ENCODE results near the gene PNPLA7.
"Not testable (repeated sequence)": the region's sequence is repeated elsewhere in the genome, so short reads cannot be mapped to it uniquely, and the experiment has no call there.

The PNPLA7 gene

GRCh38 chr9:137476856-137477255 is 73.3 kb downstream of the PNPLA7 start:
- no peak for DNase-seq

GRCh38 chr9:137475666-137476065 is 74.5 kb downstream of the PNPLA7 start:
- DNase-seq: no peak

GRCh38 chr9:137474271-137474670 is 75.9 kb downstream of the PNPLA7 start:
- no peak for DNase-seq

GRCh38 chr9:137470785-137471184 is 79.4 kb downstream of the PNPLA7 start:
- no peak for DNase-seq

DNA sequence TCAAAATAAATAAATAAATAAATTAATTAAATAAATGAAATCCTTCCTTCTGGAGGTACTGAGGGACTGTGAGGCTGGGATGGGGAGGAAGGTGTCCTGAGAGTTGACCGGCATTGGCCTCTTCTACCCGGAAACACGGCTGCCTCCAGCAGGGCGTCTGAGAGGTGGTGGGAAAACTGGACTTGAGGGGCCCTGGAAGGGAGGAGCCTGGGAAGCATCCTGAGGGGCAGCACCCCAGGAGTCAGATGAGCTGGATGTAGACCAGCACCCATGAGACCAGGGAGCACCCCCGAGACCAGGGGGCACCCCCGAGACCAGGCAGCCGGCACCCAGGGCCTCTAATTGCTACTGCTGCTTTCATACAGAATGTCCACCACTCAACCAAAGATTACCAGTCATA is 82.3 kb downstream of the PNPLA7 start:
- DNase-seq: no peak

- no peak for DNase-seq
Measured at GRCh38 chr9:137467161-137467581, 83.0 kb downstream of the PNPLA7 start.

DNA sequence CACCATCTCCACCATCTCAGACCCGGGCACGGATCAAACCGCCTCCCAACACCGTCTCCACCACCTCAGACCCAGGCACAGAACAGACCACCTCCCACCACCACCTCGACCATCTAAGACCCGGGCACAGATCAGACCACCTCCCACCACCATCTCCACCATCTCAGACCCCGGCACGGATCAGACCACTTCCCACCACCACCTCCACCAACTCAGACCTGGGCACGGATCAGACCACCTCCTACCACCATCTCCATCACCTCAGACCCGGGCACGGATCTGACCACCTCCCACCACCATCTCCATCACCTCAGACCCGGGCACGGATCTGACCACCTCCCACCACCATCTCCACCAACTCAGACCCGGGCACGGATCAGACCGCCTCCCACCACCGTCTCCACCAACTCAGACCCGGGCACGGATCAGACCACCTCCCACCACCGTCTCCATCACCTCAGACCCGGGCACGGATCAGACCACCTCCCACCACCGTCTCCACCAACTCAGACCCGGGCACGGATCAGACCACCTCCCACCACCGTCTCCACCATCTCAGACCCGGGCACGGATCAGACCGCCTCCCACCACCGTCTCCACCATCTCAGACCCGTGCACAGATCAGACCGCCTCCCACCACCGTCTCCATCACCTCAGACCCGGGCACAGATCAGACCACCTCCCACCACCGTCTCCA is 83.7 kb downstream of the PNPLA7 start:
- DNase-seq: not testable (repeated sequence)

GRCh38 chr9:137465720-137466388 is 84.3 kb downstream of the PNPLA7 start:
- DNase-seq: no peak

DNA sequence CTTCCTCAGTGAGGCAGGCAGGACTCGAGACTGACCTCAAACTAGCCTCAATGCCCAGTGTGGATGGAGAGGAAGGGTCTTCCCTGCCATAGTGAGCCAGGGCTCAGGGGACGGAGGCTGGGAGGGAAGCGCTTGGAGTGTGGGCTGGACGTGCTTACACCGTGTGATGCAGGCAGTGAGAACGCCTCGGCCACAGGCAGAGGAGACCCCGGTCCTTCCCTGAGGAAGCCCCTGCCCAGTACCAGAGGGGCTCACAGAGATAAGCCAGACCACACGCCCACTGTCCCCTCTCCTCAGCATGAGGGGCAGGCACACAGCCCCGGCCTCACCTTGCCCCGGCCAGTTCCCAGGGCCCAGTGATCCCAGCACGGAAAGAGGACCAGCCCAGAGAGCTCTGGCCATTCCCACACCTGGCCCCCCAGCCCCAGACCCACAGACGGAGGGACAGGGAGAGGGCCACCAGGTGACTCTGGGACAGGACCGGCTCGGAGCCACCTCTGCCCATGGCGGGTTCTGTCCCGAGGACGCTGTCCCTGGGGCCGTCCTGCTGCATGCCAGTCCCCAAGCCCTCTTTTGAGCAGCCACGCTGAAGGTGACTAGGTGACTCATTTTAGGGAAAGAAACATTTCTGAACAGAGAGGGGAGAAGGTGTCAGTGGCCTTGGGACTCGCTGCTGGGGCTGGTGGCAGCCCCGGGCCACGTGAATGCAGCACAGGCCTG is 85.0 kb downstream of the PNPLA7 start:
- DNase-seq: no peak

DNA sequence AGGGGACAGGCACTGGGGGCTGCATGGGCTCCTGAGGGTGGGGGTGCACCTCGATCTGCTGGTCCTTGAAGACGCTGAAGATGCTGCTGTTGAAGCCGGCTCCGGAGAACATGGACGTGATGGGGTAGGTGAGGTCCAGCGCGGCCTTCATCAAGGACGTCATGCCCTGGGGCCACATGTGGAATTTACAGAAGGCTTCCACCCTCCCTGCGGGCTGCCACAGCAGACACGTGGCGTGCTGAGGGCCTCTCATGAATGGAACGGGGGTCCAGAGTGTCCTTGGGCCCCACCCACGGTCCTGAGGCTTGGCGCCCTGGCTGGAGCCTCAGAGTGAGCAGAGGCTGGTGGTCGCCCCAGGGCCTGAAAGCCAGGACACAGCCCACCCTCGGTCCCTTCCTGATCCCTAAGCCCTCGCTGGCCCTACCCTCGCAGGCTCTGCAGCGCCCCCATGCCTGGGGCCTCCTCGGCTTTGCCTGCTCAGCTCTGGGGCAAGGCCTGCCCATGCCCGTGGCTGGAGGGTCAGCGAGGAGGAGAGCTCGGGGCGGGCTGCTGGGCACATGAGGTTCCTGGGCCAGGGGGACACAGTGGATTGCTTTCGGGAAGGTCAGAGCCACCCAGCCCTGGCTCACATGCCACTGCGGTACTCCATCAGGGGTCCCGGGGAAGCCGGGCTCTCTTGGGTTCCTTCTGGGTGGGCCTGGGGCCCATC is 85.8 kb downstream of the PNPLA7 start:
- DNase-seq: no peak

DNA sequence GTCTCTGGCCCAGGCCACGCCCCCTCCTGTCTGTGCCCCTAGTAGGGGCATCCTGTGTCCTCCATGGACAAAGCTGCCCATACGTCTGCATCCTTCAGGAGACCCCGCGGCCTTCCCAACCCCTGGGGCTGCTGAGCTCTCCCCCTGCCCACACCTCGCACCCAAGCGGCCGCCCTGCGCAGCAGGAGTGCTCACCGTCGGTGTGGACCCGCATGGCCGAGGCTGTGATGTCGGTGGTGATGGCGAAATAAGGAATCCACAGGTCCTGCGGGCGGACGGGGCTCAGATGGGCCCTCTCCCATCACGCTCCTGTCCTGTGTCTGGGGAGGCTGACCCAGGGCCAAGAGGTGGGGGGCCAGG is 86.3 kb downstream of the PNPLA7 start:
- no peak for DNase-seq

GRCh38 chr9:137462986-137463930 is 86.9 kb downstream of the PNPLA7 start:
- DNase-seq: peak; percentile 66

DNA sequence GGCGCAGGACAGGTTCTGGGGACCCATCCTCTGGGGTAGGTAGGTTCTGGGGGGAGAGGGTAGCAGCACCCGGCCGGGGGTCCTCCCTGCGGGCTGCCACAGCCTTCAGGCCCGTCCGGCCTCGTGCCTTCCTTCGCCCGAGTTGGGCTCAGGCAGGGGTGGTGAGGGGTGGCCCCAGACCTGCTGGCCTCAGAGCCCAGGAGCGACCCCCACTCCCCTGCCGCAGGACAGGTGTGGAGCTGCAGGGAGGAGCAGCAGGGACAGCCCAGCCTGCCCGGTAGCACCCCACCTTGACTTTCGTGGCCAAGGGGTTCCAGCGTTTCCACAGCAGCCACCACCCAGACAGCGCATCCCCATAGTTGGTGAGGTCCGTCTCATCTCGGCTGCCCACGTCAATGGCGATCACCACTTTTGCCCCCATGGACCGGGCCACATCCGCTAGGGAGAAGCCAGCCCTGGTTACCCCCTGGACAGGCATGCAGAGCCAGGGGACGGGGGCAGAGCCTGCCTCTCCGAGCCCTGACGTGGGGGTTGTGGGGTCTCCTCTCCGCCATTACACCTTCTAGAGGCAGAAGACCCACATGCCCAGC is 87.7 kb downstream of the PNPLA7 start:
- no peak for DNase-seq

DNA sequence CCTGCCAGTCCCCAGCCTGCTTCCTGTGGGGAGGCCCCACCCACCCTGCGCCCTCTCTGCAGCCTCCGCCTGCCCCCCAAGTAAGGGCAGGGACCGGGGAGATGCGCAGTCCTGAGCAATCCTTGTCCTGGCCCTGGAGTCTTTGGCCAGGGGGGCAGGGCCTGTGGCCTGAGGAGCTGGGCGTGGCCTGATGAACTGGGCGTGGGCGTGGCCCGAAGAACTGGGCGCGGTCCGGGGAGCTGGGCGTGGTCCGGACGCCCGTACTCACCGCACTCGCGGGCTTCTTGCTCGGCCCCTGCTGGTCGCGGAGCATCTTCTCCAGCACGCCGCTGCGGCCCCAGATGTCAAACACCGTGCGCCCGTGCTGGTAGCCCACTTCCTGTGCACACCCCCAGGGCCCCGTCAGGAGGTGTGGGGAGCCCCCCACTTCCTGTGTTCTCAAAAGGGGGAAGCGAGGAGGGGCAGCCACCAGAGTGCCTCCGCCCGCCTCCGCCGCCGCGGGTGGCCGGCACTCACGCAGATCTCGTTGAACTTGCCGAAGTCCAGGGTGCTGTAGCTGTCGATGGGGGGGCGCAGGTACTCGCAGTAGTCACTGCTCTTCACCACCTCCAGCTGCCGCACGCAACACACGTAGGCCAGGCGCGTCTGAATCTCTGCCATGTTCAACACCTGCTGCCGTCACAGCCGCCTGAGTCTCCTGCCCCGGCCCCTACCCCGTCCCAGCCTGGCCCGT is 88.4 kb downstream of the PNPLA7 start:
- no peak for DNase-seq

- DNase-seq: no peak
Measured at GRCh38 chr9:137461316-137461662, 88.9 kb downstream of the PNPLA7 start.

DNA sequence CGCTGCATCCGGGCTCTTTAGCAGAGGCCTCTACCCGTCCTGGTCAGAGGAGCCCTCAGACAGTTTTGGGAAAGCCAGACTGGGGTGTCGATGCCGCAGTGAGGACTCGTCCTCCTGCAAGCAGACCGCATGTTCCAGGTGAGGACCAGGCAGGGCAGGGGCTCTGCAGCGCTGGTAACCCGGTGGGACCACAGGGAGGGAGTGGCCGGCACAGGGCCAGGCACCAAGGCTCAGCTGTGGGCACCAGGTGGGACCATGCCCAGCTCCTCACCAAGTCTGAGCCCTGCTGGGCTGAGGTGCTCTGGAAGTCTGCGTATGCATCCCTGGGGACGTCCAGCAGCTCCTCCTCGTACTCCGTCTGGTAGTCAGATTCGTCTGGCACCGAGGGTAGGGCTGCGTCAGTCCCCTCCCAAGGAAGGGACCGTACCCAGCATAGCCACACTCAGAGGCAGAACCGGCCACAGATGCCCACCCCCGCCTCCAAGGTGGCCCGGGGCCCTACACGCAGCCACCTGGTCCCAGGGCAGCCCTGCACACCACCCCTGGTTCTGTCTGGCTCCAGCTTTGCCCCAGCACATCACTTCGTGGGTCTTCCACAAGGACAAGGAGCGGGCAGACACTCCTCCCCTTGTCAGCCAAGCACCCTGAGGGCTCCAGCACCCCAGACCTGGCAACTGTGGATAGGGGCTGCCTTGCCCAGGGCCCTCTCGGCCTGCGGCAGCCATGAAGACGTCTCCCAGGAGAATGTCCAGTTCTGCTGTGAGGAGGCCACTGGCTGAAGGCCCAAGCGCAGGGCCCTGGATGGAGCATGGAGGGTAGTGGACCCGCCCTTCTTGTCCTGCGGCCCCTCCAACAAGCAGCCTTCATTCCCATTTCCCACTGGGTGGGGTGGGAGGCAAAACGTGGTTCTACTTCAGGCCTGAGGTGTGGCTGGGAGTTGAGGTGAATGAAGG is 89.6 kb downstream of the PNPLA7 start:
- no peak for DNase-seq

- no peak for DNase-seq
Measured at GRCh38 chr9:137459601-137460362, 90.4 kb downstream of the PNPLA7 start.

DNA sequence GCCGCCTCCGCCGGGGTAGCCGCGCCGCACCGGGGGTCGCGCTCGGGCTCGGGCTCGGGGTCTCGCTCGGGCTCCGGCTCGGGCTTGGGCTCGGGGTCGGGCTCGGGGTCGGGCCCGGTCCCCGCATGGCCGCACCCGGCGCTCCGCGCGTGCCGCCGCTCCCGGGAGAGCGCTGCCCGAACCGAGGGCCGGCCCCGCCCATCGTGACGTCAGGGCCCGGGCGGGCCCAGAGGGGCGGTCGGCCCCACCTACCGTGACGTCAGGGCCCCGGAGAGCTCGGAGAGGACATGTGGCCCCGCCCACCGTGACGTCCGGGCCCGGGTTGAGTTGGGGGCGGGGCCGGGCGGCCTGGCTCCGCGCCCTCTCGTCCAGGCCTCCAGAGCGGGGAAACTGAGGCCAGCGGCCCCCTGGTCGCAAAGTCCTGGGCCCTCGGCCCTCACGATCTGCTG is 91.0 kb downstream of the PNPLA7 start, which contains the start of gene NSMF:
Gene NSMF (minus strand): TSS at position 183 of the 449 bp plus-strand sequence. CDS start 232 bp downstream, outside the sequence.
- DNase-seq: peak; percentile 97

Measured in NCI-H2171 (cell line).